GM19240 (cell line): ENCODE results near the gene ARNT2.

ENCODE experiments used
- DNase-seq: peaks from one replicate; pipeline ENCODE4 v3.0.0; 2011; ENCODE audit warnings: low spot score; ENCODE audit not compliant: insufficient read length

The ARNT2 gene

GRCh38 chr15:80550219-80550907 is 146.2 kb downstream of the ARNT2 start:
- no peak for DNase-seq

- DNase-seq: no peak
Observed at GRCh38 chr15:80550908-80551260, 146.7 kb downstream of the ARNT2 start.

DNA sequence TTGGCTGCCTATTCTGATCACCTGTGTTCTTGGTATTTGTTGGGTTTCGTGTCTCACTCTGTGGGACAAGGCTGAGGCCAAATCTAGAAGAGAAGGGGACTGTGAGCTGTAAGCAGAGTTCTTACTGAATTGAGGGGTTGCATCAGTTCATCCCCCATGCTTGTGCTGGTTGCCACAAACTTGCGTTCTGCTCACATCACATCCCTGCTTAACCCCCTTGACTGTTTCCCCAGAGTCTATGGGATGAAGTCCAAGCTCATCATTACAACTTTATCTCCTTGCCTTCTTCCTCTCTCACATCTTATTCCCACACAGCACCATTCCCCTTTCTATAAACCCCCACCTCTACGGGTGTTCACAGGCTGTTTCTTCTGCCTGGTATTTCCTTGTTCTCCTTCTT is 147.2 kb downstream of the ARNT2 start:
- no peak for DNase-seq

DNA sequence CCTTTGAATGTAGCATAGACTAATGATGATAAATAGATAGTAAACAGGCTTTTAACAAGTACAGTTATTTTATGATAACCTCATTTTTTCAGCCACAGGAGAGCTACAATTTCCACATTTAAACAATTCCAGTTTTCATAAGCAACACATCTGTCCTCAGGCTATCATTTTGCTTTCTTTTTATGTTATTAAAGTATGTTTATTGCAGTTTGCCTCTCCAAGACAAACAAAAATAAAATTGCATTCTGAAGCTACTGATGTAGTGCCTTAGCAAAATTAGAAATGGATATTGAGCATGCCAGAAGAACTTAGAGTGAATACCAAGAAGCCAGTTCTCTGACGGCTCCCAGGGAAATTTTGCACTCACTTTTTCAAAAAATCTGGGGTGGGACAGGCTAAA is 150.4 kb downstream of the ARNT2 start:
- no peak for DNase-seq

DNA sequence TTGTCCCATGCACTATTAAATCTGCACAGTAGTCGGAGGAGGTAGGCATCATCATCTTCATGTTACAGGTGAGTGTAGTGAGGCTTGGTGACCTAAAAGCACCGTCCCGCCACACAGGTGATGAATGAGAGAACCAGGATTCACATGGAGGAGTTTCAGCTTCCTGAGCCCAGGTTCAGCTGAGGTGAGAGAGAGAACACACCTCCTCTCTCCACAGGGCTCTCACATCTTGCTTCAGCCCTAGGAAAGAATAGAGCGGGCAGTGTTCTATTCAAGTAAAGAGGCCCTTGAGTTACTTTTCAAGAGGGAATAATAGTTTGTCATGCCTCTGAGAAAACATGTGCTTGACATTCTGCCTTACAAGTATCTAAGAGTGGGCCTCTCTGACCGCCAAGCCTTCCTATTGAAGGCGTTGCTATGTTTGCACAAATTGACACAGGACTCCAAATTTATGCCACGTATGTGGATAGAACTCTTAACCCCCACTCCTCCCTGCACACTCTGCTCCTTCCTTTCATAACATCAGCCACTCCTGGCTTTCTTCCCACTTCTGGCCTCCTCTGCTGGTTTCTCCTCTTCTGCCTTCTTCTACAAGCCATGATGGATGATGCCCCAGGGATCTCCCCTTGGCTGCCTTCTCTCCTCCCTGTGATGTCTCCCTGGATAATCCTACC is 152.6 kb downstream of the ARNT2 start:
- DNase-seq: no peak

GRCh38 chr15:80557441-80558234 is 153.5 kb downstream of the ARNT2 start:
- DNase-seq: no peak

DNA sequence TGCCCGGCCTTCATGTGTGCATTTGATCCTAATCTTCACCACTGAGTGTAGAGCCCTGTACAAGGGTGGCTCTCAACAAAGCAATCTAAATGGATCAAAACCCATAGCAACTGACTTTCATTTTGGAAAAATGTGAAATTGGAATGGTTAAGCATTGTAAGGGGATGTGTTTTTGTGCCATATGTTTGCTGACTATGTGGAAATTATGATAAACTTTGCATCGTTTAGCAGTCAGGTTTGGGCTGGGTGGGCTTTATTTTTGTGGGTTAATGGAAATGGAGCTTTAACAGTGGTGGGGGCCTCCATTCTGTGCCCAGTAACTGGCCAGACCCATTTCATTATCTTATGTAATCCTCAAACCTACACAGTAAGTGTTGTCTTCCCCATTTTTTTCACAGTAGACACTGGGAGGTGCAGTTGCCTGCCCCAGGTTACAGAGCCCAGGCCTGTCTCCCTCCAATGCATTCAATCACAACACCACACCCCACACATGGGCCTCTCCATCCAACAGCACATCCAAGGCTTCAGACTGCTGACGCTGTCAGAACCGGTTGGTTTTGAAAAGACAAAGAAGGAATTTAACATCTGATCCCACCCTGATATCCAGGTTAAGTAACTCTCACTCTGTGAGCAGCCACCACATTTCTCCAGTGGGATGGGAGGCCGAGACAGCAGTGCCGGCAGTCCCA is 154.6 kb downstream of the ARNT2 start:
- DNase-seq: no peak

- DNase-seq: no peak
Observed at GRCh38 chr15:80559320-80559693, 155.1 kb downstream of the ARNT2 start.

- DNase-seq: no peak
Observed at GRCh38 chr15:80559761-80560160, 155.6 kb downstream of the ARNT2 start.

- no peak for DNase-seq
Observed at GRCh38 chr15:80560601-80561400, 156.6 kb downstream of the ARNT2 start.

DNA sequence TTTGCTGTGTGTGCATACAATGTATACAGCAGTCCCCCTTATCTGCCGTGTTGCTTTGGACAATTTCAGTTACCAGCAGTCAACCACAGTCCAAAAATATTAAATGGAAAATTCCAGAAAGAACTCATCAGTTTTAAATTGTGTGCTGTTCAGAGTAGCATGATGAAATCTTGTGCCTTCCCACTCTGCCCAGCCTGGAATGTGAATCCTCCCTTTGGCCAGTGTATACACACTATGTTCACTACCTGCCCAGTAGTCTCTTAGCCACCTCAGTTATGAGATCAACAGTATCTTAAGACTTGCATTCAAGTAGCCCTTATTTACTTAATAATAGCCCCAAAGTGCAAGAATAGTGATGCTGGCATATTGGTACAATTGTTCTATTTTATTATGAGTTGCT is 157.3 kb downstream of the ARNT2 start:
- no peak for DNase-seq

- no peak for DNase-seq
Observed at GRCh38 chr15:80562033-80562432, 157.9 kb downstream of the ARNT2 start.

DNA sequence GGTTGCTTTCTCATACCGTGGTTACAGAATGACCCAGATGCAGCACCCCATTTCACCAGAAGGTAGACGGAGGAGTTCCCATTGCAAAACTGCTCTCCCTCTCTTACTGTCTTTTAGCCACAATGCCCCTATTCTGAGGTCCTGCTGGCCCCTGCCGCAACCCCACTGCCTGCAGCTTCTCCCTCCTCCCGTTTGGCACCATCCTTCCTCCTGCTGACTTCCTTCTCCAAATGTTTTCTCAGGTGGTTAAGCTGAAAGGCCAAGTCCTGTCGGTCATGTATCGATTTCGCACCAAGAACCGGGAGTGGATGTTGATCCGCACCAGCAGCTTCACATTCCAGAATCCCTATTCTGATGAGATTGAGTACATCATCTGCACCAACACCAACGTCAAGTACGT is 158.7 kb downstream of the ARNT2 start:
- DNase-seq: no peak

- no peak for DNase-seq
Observed at GRCh38 chr15:80563372-80563997, 159.3 kb downstream of the ARNT2 start.

GRCh38 chr15:80564056-80564455 is 159.9 kb downstream of the ARNT2 start:
- DNase-seq: no peak

DNA sequence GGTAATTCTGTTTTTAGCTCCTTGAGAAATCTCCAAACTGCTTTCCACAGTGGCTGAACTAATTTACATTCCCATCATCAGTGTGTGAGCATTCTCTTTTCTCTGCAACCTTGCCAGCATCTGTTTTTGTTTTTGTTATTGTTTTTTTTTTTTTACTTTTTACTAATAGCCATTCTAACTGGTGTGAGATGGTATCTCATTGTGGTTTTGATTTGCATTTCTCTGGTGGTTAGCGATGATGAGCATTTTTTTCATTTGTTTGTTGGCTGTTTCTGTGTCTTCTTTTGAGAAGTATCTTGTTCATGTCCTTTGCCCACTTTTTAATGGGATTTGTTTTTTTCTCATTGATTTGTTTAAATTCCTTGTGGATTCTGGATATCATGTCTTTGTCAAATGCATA is 161.2 kb downstream of the ARNT2 start:
- no peak for DNase-seq

DNA sequence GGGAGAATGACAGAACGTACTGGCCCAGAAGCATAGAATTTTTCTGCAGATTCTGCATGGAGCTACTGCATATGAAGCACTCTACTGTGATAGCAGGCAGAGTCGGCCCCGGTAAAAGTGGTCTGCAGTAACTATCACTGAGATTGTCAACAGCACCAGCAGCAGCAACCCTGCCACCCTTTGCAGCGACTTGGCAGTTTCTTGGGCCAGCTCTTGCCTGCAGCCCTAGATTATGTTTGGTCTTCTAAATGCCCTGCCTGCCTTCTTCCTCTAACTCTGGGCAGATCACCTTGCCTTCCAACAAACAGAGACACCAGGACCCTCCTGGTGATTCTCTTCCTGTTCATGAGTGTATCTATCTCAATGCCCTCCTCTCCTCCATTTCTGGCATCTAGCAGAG is 161.8 kb downstream of the ARNT2 start:
- no peak for DNase-seq

DNA sequence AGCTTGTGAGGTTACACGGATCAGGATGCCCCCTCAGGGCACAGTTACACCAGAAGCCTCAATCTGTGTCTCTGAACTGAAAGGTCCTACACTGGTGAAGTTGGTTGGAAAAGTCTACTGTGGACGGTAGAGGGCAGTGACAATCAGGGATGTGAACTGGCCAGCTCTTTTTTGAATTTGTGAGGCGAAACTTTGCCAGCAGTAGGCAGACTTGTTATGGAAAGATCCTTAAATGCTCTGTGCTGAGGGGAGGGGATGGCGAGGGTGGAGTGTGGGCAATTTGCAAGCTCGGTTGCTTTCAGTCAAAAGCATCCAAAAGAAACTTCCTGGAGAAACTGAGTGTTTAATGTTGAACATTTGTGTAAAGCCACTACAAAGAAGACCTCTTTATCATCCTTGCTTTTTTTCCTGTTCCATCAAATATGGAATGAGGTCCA is 163.6 kb downstream of the ARNT2 start:
- peak; percentile 23 for DNase-seq

- no peak for DNase-seq
Observed at GRCh38 chr15:80568298-80568697, 164.1 kb downstream of the ARNT2 start.

- DNase-seq: no peak
Observed at GRCh38 chr15:80568876-80569605, 164.9 kb downstream of the ARNT2 start.
